HG02642 (cell line): Measurements from ENCODE around the gene SLC22A9.
"Not testable (repeated sequence)": the region's sequence is repeated elsewhere in the genome, so short reads cannot be mapped to it uniquely, and the experiment has no call there.

Experiments used
- ATAC-seq: cut with Tn5 transposase; IDR thresholded peaks from one replicate; pipeline ENCODE4 v1.9.1; 2021; ENCODE audit warnings: mild to moderate bottlenecking; ENCODE audit not compliant: unreplicated experiment, poor library complexity

Gene SLC22A9

GRCh38 chr11:63369165-63369970 lies at the start of gene SLC22A9:
Gene SLC22A9 (plus strand): TSS chr11:63369785. CDS start chr11:63370057, 272 bp downstream.
- ATAC-seq = no peak

DNA sequence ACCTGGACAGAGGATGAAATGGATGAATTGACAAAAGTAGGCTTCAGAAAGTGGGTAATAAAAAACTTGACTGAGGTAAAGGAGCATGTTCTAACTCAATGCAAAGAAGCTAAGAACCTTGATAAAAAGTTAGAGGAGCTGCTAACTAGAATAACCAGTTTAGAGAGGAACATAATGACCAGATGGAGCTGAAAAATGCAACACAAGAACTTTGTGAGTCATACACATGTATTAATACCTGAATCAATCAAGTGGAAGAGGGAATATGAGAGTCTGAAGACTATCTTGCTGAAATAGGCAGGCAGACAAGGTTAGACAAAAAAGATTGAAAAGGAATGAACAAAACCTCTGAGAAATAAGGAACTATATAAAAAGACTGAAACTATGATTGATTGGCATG lies 47.9 kb upstream of the SLC22A9 start:
- no peak for ATAC-seq

GRCh38 chr11:63335089-63335488 lies 34.5 kb upstream of the SLC22A9 start:
- ATAC-seq = not testable (repeated sequence)

DNA sequence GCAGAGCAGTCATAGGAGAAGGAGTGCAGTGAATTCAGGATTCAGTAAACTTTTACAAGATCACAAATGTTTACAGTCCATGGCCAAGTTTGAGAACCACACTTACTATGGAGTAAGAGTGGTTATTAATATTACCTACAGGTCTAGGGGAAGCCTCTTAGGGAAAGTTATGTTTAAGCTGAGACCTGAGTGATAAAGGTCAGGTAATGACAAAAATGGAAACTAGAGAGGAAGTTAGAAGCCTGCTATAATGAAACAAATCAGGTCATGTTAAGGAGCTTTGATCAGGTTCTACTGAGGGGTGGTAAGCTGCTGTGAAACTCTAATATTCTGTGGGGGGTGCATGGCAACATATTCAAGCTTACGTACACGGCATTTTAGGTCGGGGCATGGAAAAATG lies 32.5 kb upstream of the SLC22A9 start:
- ATAC-seq = no peak

DNA sequence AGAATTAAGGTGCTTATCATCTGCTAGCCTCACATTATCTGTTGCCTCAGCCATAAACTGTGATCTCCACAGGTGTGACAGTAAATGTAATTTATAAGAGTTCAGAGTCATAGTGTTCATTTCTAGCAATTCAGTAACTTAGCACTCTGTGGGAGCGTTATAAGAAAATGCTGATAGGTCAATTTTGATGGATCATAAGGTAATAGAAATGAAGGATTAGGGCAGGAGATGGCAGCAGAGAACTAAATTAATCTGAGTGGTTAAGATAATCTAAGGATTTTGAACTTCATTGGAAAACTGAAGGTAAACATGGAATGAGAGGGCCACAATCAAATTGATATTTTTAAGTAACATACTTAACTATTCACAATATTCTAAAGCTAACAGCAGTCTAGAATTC lies 26.5 kb upstream of the SLC22A9 start:
- ATAC-seq = no peak

GRCh38 chr11:63352144-63352543 lies 17.4 kb upstream of the SLC22A9 start:
- ATAC-seq = no peak

DNA sequence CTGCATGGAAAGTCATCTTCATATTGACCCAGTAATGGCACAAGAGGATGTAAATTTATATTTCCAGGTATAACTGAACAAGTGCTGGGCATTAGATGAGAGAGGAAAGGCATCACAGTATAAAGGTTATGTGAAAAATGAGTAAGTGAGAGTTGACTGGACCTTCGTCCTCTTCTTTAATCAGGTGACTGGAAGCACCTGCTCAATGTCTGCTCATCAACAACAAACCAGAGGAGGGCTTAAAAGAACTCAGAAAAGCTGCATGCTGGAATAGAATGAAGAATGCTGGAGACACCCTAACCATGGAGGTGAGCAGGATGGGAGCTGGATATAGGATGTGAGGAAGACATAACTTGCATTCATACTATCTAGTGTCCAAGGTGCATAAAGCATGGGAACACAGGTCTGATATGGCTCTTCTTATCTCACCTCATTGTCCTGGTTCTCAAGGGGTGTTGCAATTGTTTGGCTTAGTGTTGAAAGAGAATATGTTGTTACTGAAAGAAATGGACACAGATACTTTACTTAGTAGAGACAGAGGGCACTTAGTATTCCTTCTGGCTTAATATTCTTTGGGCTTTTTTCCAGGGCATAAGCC lies 7.3 kb upstream of the SLC22A9 start:
- no peak for ATAC-seq

- no peak for ATAC-seq
These were observed 495 bp downstream of the SLC22A9 start for GRCh38 chr11:63369971-63370588.

DNA sequence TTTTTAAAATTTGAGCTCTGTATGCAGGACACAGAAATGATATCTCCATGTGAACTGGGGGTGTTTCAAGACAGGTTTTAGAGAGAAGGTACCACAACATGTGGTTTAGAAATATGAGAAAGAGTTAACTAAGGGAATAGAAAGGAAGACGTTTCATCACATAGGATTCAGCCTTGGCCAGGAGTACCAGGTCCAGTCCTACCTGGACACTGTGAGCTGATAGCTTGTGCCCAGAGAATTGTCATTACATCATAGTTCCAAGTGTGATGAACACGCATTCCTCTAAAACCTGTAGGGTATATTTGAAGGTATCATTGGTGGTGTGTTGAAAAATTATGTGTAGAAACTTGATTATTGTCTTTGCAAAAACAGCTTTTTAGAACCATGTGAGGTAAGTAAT lies 1.8 kb downstream of the SLC22A9 start:
- no peak for ATAC-seq

GRCh38 chr11:63375434-63375833 lies 5.8 kb downstream of the SLC22A9 start:
- no peak for ATAC-seq

DNA sequence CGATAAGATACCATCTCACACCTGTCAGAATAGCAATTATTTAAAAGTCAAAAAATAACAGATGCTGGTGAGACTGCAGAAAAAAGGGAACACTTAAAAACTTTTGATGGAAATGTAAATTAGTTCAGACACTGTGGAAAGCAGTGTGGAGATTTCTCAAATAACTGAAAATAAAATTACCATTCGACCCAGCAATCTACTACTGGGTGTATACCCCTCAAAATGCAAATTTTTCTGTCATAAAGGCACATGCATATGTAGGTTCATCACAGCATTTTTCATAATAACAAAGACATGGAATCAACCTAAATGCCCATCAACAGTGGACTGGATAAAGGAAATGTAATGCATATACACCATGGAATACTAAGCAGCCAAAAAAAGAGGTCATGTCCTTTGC lies 10.5 kb downstream of the SLC22A9 start:
- no peak for ATAC-seq

DNA sequence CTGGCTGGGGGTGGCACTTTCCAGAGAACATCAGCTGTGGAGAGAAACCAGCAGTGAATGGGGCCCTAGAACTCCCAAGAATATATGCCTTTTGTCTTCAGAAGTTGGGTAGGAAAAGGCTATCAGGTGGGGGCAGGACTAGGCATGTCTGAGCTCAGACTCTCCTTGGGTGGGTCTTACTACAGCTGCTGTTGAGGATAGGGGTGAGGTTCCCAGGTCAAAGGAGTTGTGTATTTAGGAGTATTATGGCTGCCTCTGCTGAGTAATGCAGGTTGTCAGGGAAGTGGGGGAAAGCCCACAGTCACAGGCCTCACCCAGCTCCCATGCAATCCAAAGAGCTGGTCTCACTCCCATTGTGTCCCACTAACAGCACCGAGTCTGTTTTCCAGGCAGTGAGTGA lies 26.1 kb downstream of the SLC22A9 start:
- ATAC-seq = no peak

- no peak for ATAC-seq
These were observed 34.8 kb downstream of the SLC22A9 start for GRCh38 chr11:63404161-63404935.

GRCh38 chr11:63405114-63405513 lies 35.5 kb downstream of the SLC22A9 start:
- ATAC-seq = no peak

DNA sequence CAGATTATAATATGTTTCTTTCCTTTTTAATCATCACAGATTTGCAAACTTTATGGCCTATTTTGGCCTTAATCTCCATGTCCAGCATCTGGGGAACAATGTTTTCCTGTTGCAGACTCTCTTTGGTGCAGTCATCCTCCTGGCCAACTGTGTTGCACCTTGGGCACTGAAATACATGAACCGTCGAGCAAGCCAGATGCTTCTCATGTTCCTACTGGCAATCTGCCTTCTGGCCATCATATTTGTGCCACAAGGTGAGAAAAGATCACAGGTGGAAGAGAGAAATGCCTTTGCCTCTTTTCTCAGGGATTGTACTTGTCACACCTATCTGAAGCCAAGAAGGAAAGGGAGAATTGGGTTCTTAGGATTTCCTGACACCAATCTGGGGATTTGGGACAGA lies 36.9 kb downstream of the SLC22A9 start:
- no peak for ATAC-seq

DNA sequence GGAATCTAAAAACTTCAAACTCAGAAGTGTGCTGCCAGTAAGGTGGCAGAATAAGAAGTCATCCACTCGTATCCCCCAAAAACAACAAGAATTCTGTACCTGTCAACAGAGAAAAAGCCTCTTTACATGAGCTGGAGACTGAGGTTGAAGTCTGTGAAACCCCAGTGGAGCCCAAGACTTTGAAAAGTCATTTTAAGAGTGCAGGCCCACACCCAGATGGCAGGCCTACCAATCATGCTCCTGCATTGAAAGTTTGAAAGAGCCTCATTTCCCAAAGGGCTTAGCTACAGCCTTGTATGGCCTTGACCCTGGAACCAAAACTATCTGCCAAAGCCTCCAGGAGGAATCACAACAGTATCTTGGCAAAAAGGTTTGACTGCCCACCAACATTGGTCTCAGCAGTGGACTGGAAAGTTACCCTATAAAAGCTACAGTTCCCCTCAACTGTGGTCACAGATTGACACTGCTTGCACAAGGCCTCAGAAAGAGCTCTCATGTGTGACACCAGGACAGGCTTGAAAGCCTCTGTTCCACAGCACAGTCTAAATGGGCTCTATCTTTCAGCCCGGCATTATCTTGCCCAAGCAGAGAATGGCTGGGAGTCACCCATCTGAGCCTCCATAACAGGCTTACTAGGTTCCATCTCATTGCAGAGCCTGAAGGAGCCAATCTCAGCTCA lies 47.7 kb downstream of the SLC22A9 start:
- no peak for ATAC-seq

DNA sequence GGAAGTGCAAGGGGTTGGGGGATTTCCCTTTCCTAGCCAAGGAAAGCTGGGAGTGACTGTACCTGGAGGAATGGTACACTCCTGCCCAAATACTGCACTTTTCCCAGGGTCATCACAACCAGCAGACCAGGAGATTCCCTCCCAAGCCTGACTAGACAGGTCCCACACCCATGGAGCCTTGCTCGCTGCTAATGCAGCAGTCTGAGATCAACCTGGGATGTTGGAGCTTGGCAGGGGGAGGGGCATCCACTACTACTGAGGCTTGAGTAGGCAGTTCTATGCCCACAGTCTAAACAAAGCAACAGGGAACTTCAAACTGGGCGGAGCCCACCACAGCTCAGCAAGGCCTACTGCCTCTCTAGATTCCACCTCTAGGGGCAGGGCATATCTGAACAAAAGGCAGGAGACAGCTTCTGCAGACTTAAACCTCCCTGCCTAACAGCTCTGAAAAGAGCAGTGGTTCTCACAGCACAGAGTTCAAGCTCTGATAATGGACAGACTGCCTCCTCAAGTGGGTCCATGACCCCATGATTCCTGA lies 58.5 kb downstream of the SLC22A9 start:
- no peak for ATAC-seq

- ATAC-seq = not testable (repeated sequence)
These were observed 61.1 kb downstream of the SLC22A9 start for GRCh38 chr11:63430731-63431130.

DNA sequence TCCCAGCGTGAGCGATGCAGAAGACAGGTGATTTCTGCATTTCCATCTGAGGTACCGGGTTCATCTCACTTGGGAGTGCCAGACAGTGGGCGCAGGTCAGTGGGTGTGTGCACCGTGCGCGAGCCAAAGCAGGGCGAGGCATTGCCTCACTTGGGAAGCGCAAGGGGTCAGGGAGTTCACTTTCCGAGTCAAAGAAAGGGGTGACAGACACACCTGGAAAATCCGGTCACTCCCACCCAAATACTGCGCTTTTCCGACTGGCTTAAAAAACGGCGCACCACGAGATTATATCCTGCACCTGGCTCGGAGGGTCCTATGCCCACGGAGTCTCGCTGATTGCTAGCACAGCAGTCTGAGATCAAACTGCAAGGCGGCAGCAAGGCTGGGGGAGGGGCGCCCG lies 65.8 kb downstream of the SLC22A9 start:
- ATAC-seq = not testable (repeated sequence)

DNA sequence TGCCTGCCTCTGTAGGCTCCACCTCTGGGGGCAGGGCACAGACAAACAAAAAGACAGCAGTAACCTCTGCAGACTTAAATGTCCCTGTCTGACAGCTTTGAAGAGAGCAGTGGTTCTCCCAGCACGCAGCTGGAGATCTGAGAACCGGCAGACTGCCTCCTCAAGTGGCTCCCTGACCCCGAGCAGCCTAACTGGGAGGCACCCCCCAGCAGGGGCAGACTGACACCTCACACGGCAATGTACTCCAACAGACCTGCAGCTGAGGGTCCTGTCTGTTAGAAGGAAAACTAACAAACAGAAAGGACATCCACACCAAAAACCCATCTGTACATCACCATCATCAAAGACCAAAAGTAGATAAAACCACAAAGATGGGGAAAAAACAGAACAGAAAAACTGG lies 66.2 kb downstream of the SLC22A9 start:
- not testable (repeated sequence) for ATAC-seq
